OCI-LY3 (cell line): ENCODE measurements around the gene PMF1.

Experiments
- H2AFZ ChIP-seq: fragments of 200-600, 300-600 bp; shearing (Covaris generic); 2 replicates; pipeline ENCODE4 v1.6.0; 2014; ENCODE audit warnings: antibody characterized with exemption, low read depth, low read length
- H3K27ac ChIP-seq: fragments of 200-600, 300-600 bp; sonication (generic); 2 replicates; pipeline ENCODE4 v1.5.1; 2014; ENCODE audit warnings: mild to moderate bottlenecking, low read length, moderate library complexity, mixed read lengths
- H3K27me3 ChIP-seq: fragments of 200-600, 300-600 bp; sonication (generic); 2 replicates; pipeline ENCODE4 v1.6.1; 2014; ENCODE audit warnings: low read depth, low read length, mixed read lengths
- H3K36me3 ChIP-seq: fragments of 200-600, 300-600 bp; sonication (generic); replicated peaks from 2 replicates; pipeline ENCODE3; 2014; ENCODE audit warnings: low read depth, low read length, mixed read lengths
- H3K4me1 ChIP-seq: fragments of 300-600, 200-600 bp; sonication (generic); 2 replicates; pipeline ENCODE4 v1.6.1; 2014; ENCODE audit warnings: low read length, mixed read lengths
- H3K4me2 ChIP-seq: fragments of 200-600, 300-600 bp; sonication (generic); 2 replicates; pipeline ENCODE4 v1.6.1; 2014; ENCODE audit warnings: low read length, mixed read lengths
- H3K4me3 ChIP-seq: fragments of 300-600, 200-600 bp; sonication (generic); 2 replicates; pipeline ENCODE4 v1.5.1; 2014; ENCODE audit warnings: antibody characterized with exemption, mild to moderate bottlenecking, low read length, moderate library complexity
- H3K79me2 ChIP-seq: fragments of 300-600, 200-600 bp; shearing (Covaris generic); 2 replicates; pipeline ENCODE4 v1.6.1; 2014; ENCODE audit warnings: mild to moderate bottlenecking, low read length, mixed read lengths
- H3K9ac ChIP-seq: fragments of 300-600, 200-600 bp; shearing (Covaris generic); 2 replicates; pipeline ENCODE4 v1.6.0; 2014; ENCODE audit warnings: mild to moderate bottlenecking, low read length, moderate library complexity
- H3K9me3 ChIP-seq: fragments of 200-600, 300-600 bp; shearing (Covaris generic); 2 replicates; pipeline ENCODE4 v1.6.1; 2014; ENCODE audit warnings: low read length, mixed read lengths; ENCODE audit not compliant: insufficient read depth
- H4K20me1 ChIP-seq: fragments of 200-600, 300-600 bp; sonication (generic); 2 replicates; pipeline ENCODE4 v1.6.1; 2016; ENCODE audit warnings: low read length, mixed read lengths; ENCODE audit not compliant: insufficient read depth
- EZH2phosphoT487 ChIP-seq: fragments of 200-600 bp; shearing (Covaris generic); IDR thresholded peaks from 2 replicates; pipeline ENCODE4 v1.6.1; 2018; ENCODE audit warnings: antibody characterized with exemption, mixed run types, low read depth
- TF ChIP-seq, protein P1 (sequence below): fragments of 200-600, 300-600 bp; sonication (generic); IDR thresholded peaks from 2 replicates; pipeline ENCODE4 v1.5.1; 2014; ENCODE audit warnings: antibody characterized with exemption, low read length, low read depth

Gene PMF1

DNA sequence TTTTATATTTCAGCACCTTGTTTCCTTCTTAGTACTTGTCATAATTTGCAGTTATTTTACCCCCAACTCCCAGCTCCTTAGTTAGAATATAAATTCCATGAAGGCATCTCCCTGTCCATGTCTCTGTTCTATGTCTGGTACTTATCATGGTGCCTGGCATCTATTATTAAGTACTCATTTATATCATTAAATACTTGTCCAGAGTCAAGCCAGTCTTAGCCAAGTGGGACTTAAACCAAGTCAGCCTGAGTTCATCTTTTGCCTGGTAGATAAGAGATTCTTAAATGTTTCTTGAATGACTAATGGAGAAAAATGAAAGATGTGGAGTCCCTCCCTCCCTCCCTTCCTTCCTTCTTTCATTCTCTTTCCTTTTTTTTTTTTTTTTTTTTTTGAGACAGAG, 9.5 kb upstream of the PMF1 start:
- TF ChIP-seq, protein P1, sequence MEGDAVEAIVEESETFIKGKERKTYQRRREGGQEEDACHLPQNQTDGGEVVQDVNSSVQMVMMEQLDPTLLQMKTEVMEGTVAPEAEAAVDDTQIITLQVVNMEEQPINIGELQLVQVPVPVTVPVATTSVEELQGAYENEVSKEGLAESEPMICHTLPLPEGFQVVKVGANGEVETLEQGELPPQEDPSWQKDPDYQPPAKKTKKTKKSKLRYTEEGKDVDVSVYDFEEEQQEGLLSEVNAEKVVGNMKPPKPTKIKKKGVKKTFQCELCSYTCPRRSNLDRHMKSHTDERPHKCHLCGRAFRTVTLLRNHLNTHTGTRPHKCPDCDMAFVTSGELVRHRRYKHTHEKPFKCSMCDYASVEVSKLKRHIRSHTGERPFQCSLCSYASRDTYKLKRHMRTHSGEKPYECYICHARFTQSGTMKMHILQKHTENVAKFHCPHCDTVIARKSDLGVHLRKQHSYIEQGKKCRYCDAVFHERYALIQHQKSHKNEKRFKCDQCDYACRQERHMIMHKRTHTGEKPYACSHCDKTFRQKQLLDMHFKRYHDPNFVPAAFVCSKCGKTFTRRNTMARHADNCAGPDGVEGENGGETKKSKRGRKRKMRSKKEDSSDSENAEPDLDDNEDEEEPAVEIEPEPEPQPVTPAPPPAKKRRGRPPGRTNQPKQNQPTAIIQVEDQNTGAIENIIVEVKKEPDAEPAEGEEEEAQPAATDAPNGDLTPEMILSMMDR, result no peak
- TF ChIP-seq EZH2phosphoT487, result no peak
- H3K9ac ChIP-seq, result no peak overlapping the region
- no peaks in the 10 kb centered on the region for H4K20me1 ChIP-seq
- H3K4me2 ChIP-seq, result no peak overlapping the region
- no peak overlapping the region for H2AFZ ChIP-seq
- no peaks in the 10 kb centered on the region for H3K4me1 ChIP-seq
- H3K27ac ChIP-seq, result no peak overlapping the region
- no peaks in the 10 kb centered on the region for H3K27me3 ChIP-seq
- peaks cover 23% of the 10 kb centered on the region for H3K36me3 ChIP-seq
- no peaks in the 10 kb centered on the region; the same call in 1 of the 2 replicates for H3K79me2 ChIP-seq
- no peaks in the 10 kb centered on the region for H3K9me3 ChIP-seq
- no peak overlapping the region for H3K4me3 ChIP-seq

DNA sequence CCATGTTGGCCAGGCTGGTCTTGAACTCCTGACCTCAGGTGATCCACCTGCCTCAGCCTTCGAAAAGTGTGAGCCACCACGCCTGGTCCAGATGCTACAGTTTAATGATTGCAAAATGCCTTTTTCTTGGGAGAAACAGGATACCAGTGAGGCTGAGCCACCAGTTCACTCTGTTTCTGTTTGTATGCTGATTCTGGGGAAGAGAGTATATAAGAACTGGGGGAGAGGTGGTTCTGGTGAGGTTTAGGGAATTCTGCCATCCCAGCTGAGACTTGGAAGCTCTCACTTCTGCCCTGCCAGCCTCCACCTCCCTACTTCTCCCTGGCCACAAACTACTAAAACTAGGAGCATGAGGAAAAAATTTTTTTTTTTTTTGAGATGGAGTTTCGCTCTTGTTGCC, 8.1 kb upstream of the PMF1 start:
- no peak overlapping the region for H2AFZ ChIP-seq
- H3K27me3 ChIP-seq, result no peaks in the 10 kb centered on the region
- no peak overlapping the region for H3K27ac ChIP-seq
- H3K79me2 ChIP-seq, result no peaks in the 10 kb centered on the region; the same call in 1 of the 2 replicates
- H3K9ac ChIP-seq, result no peak overlapping the region
- no peaks in the 10 kb centered on the region for H4K20me1 ChIP-seq
- no peak for TF ChIP-seq EZH2phosphoT487
- TF ChIP-seq, protein P1, result no peak
- H3K4me3 ChIP-seq, result no peak overlapping the region
- H3K4me2 ChIP-seq, result no peak overlapping the region
- H3K9me3 ChIP-seq, result no peaks in the 10 kb centered on the region
- H3K36me3 ChIP-seq, result peaks cover 23% of the 10 kb centered on the region
- no peaks in the 10 kb centered on the region for H3K4me1 ChIP-seq

DNA sequence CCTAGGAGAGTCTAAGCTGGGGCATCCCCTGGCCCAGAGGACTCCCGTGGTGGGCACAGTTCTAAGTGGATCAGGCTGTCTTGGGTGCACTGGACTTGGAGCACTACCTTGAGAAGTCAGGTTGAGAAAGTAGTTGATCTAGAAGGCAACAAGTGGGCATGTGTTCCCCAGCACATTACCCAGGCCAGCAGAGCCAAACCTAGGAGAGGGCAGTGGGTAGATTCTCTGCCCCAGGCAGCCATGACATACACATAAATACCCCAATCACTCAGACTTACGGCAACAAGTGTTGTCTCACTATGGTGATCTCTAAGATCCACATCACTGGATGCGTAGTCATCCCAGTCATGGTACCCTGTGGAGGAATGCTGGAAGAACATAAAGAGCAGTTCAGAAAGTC, 1.6 kb upstream of the PMF1 start:
- peaks cover 4% of the 10 kb centered on the region for H3K36me3 ChIP-seq
- no peaks in the 10 kb centered on the region for H3K27me3 ChIP-seq
- no peak overlapping the region for H3K4me2 ChIP-seq
- H3K4me1 ChIP-seq, result peaks cover 12% of the 10 kb centered on the region
- H2AFZ ChIP-seq, result no peak overlapping the region
- H3K27ac ChIP-seq, result no peak overlapping the region
- no peak overlapping the region for H3K9ac ChIP-seq
- H3K4me3 ChIP-seq, result no peak overlapping the region
- H3K9me3 ChIP-seq, result no peaks in the 10 kb centered on the region
- peaks cover 13% of the 10 kb centered on the region for H3K79me2 ChIP-seq
- no peaks in the 10 kb centered on the region for H4K20me1 ChIP-seq
- TF ChIP-seq EZH2phosphoT487, result no peak
- TF ChIP-seq, protein P1, result no peak

DNA sequence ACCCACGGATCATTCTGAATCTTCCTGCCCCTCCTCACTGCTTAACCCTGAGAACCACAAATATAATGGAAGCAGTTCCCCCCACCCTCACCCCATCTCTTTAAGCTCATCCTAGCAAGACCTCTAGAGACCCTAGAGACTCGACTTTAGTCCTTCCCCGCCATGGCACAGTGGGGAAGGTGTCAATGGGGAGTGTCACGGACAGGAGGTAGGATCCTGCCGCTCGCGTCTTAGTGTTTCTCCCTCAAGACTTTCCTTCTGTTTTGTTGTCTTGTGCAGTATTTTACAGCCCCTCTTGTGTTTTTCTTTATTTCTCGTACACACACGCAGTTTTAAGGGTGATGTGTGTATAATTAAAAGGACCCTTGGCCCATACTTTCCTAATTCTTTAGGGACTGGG, 677 bp upstream of the PMF1 start:
- Histone ChIP-seq H3K36me3 (peaks cover 4% of the 10 kb centered on the region), H3K4me1 (peaks cover 12% of the 10 kb centered on the region), H2AFZ (peak overlapping the region; percentile 57; the same call in 1 of the 2 replicates), H3K9ac (peak overlapping the region; percentile 66), H3K4me3 (peak overlapping the region; percentile 74), H3K9me3 (no peaks in the 10 kb centered on the region), H3K27ac (peak overlapping the region; percentile 71), H3K4me2 (peak overlapping the region; percentile 81), H3K79me2 (peaks cover 13% of the 10 kb centered on the region), H3K27me3 (no peaks in the 10 kb centered on the region), H4K20me1 (no peaks in the 10 kb centered on the region)
- no peak for TF ChIP-seq EZH2phosphoT487
- TF ChIP-seq, protein P1, result no peak
